ES-I3 (cell line): ENCODE results near the gene GPN1.
"Not testable (repeated sequence)": the region's sequence is repeated elsewhere in the genome, so short reads cannot be mapped to it uniquely, and the experiment has no call there.

Source experiments
- H3K36me3 ChIP-seq: 2 replicates; pipeline ENCODE4 v1.6.1; 2013; ENCODE audit warnings: mild to moderate bottlenecking, low read length, control low read depth, moderate library complexity; ENCODE audit not compliant: insufficient read depth
- H3K4me1 ChIP-seq: 2 replicates; pipeline ENCODE4 v1.6.1; 2013; ENCODE audit warnings: mild to moderate bottlenecking, control low read depth, low read length; ENCODE audit not compliant: insufficient read depth
- H3K9ac ChIP-seq: 2 replicates; pipeline ENCODE4 v1.6.1; 2013; ENCODE audit warnings: low read depth, mild to moderate bottlenecking, low read length, moderate library complexity
- H3K9me3 ChIP-seq: 2 replicates; pipeline ENCODE4 v1.6.1; 2013; ENCODE audit warnings: mild to moderate bottlenecking, low read length, moderate library complexity; ENCODE audit not compliant: control insufficient read depth, insufficient read depth

The GPN1 gene

GRCh38 chr2:27606611-27607010, 22.2 kb upstream of the GPN1 start:
- Histone ChIP-seq H3K4me1 (no peaks in the 10 kb centered on the region), H3K36me3 (peaks cover 25% of the 10 kb centered on the region), H3K9ac (no peak overlapping the region)

DNA sequence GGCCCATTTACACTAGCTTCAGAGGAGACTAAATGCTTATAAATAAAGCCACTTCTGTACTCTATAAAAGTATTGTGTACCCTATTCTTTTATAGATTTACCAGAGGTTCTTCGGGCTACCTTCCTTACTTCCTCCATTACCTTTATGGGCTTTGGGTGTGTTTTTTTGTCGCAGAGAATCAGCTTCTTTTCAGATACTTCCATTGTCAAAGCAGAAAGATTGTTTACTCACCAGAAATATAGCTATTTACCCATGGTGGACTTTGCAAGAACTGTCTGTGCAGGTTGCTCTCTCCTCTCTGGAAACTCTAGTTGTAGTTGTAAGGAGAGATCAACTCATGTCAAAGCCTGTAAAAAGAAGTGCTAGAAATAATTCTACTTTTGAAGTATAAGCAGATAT, 14.9 kb upstream of the GPN1 start:
- Histone ChIP-seq H3K9me3 (no peaks in the 10 kb centered on the region), H3K36me3 (peaks cover 27% of the 10 kb centered on the region), H3K4me1 (no peaks in the 10 kb centered on the region), H3K9ac (no peak overlapping the region)

More at GRCh38 chr2:27606611-27607010, 22.2 kb upstream of the GPN1 start:
- no peaks in the 10 kb centered on the region for H3K9me3 ChIP-seq

DNA sequence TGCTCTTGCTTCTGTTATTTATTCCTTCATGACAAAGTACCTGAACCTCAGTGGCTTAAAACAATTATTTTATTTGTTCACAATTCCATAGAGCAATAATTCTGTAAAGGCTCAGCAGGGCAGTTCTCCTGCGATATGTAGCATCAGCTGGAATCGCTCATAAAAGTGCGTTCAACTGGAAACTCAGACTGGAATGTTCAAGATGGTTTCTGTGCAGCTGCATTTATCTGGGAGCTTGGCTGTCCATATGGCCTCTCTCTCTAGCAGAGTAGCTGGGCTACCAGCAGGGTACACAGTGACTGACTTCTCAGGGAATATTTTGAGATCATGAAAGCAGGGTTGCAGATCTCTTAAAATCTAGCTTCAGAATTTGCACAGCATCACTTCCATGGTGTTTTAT, 13.5 kb upstream of the GPN1 start:
- H3K4me1 ChIP-seq: no peaks in the 10 kb centered on the region
- H3K9ac ChIP-seq: no peak overlapping the region
- no peaks in the 10 kb centered on the region for H3K9me3 ChIP-seq
- peaks cover 27% of the 10 kb centered on the region for H3K36me3 ChIP-seq

- Histone ChIP-seq H3K4me1 (peaks cover 25% of the 10 kb centered on the region), H3K9ac (no peak overlapping the region), H3K36me3 (peaks cover 20% of the 10 kb centered on the region), H3K9me3 (no peaks in the 10 kb centered on the region)
Measured at GRCh38 chr2:27621524-27621923, 7.3 kb upstream of the GPN1 start.

GRCh38 chr2:27622921-27623384, 5.9 kb upstream of the GPN1 start:
- Histone ChIP-seq H3K9me3 (no peaks in the 10 kb centered on the region), H3K36me3 (peaks cover 10% of the 10 kb centered on the region), H3K4me1 (peaks cover 25% of the 10 kb centered on the region), H3K9ac (no peak overlapping the region)

DNA sequence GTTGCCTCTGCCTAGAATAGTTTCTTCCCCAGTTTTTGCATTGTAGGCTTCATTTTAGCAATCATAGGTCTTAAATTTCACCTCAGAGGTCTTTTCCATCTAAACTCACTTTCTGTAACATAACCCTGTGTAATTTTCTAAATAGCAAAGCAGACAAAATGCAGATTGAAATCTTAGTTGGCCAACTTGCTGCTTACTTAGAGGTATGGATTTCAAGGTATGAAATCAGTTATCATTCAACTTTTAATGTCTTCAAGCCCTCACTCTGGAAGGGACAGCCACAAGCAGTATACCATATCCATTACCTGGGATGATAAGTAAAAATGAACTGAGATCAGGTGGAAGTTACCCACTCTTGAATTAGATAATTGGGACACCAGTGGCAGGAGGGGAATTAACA, 3.9 kb upstream of the GPN1 start:
- Histone ChIP-seq H3K36me3 (peaks cover 7% of the 10 kb centered on the region; the same call in 1 of the 2 replicates), H3K4me1 (peaks cover 25% of the 10 kb centered on the region), H3K9ac (no peak overlapping the region), H3K9me3 (no peaks in the 10 kb centered on the region)

DNA sequence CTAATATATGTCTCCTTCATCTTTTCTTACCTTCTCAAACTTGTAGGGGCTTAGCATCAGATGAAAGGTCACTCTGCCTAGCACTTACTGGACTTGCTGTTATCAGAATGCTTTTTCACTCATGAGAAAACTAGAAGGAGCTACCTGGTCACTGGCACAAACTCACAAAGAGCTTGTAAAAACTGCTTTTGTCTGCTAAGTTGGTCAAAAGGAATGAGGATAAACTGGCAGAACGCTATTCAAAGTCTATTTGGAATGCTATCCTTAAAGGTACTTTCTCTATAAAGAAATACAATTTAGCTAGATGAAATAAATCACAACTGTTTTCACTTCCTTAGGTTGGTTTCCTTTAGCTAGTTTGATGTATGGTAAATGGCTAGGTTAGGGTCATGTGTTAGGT, 2.5 kb upstream of the GPN1 start:
- H3K4me1 ChIP-seq: peaks cover 22% of the 10 kb centered on the region
- not testable (repeated sequence) for H3K9ac ChIP-seq, H3K36me3 ChIP-seq, H3K9me3 ChIP-seq

DNA sequence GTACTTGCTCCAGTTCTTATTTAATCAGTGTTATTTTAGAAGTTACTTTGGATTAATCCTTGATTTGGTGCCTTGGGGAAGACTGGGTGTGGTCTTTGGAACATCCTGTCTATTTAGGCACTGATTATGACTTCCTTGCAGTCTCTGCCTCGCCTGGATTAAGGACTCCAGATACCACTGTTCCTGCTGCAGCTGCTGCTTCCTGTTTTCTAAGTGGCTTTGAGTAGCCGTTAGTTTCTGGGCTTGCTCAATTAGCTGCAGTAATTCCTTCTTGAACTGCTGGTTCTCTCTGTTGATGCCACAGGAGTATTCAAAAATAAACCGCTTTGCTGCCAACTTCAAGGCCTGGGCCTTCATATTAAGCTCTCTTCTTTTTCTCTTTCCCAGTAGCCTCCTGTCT, 1.9 kb upstream of the GPN1 start:
- H3K9ac ChIP-seq, H3K36me3 ChIP-seq: not testable (repeated sequence)

GRCh38 chr2:27627963-27628766, 685 bp upstream of the GPN1 start:
- peaks cover 11% of the 10 kb centered on the region; the same call in 1 of the 2 replicates for H3K36me3 ChIP-seq
- peaks cover 5% of the 10 kb centered on the region; the same call in 1 of the 2 replicates for H3K4me1 ChIP-seq
- H3K9ac ChIP-seq: peak overlapping the region; percentile 84
- H3K9me3 ChIP-seq: no peaks in the 10 kb centered on the region

More for the DNA sequence above, 1.9 kb upstream of the GPN1 start:
- H3K4me1 ChIP-seq: peaks cover 16% of the 10 kb centered on the region
- not testable (repeated sequence) for H3K9me3 ChIP-seq

DNA sequence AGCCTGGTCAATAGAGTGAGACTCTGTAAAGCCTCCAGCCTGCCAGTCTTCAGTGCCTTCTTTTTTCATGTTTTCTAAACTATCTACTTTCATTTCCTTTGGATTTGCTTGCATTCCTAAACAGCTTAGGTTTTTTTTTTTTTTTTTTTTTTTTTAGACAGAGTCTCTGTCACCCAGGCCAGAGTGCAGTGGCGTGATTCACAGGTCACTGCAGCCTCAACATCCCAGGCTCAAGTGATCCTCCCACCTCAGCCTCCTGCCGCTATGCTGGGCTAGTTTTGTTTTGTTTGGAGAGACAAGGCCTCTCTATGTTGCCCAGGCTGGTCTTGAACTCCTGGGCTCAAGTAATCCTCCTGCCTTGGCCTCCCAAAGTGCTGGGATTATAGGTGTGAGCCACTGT, 1.4 kb downstream of the GPN1 start:
- not testable (repeated sequence) for H3K9ac ChIP-seq, H3K9me3 ChIP-seq, H3K4me1 ChIP-seq
- H3K36me3 ChIP-seq: peaks cover 14% of the 10 kb centered on the region; the same call in 1 of the 2 replicates

- no peaks in the 10 kb centered on the region for H3K4me1 ChIP-seq
- H3K9ac ChIP-seq: no peak overlapping the region
- peaks cover 24% of the 10 kb centered on the region for H3K36me3 ChIP-seq
- H3K9me3 ChIP-seq: no peaks in the 10 kb centered on the region
Measured at GRCh38 chr2:27634291-27634690, 5.4 kb downstream of the GPN1 start.

GRCh38 chr2:27636766-27637165, 7.9 kb downstream of the GPN1 start:
- no peak overlapping the region for H3K9ac ChIP-seq
- peaks cover 23% of the 10 kb centered on the region for H3K36me3 ChIP-seq

GRCh38 chr2:27638037-27638637, 9.3 kb downstream of the GPN1 start:
- Histone ChIP-seq H3K36me3 (peaks cover 20% of the 10 kb centered on the region), H3K4me1 (no peaks in the 10 kb centered on the region), H3K9me3 (no peaks in the 10 kb centered on the region), H3K9ac (no peak overlapping the region)

More at GRCh38 chr2:27636766-27637165, 7.9 kb downstream of the GPN1 start:
- Histone ChIP-seq H3K4me1 (no peaks in the 10 kb centered on the region), H3K9me3 (no peaks in the 10 kb centered on the region)

- Histone ChIP-seq H3K9ac (no peak overlapping the region), H3K9me3 (no peaks in the 10 kb centered on the region), H3K4me1 (no peaks in the 10 kb centered on the region), H3K36me3 (peaks cover 20% of the 10 kb centered on the region)
Measured at GRCh38 chr2:27638709-27639108, 9.9 kb downstream of the GPN1 start.

DNA sequence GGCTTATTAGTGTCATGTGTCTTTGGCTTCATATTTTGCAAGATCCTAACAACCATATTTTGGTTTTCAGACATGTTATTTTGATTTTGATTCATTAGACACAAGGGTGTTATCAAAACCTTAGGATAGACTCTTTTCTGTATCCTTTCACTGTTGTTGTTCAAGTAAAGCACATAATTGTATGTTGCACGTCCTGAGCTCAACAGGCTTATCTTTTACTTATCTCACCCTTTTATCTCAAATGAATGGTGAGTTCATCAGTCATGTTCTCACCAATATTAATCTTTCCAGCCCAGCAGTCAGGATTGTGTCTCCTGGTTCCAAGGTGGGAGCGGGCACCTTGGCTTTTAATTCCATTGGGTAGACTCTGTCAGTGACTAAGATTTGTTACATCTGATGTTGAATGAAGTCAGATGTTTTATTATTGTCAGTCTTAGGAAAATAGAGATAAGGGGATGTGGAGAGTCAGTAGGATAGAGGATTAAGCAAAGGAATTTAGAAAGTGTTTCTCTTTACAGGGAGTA, 11.9 kb downstream of the GPN1 start:
- peaks cover 13% of the 10 kb centered on the region for H3K36me3 ChIP-seq
- no peaks in the 10 kb centered on the region for H3K9me3 ChIP-seq
- H3K9ac ChIP-seq: no peak overlapping the region
- no peaks in the 10 kb centered on the region for H3K4me1 ChIP-seq
